ENCODE data around the gene CRKL. TPM values are rescaled to one million over a fixed set of nuclear protein-coding genes. Genes with fewer than 3 reads are reported as not detected.
"Not testable (repeated sequence)": the region's sequence is repeated elsewhere in the genome, so short reads cannot be mapped to it uniquely, and the experiment has no call there.

The CRKL gene
- total and polyA plus RNA-seq, 12 donors: 19.2 to 76.9 (median 54.4) TPM

- WGBS, 2 donors: 79 to 80% methylated on average over 3 of the region's 3 CpGs
- intact Hi-C loops (cut with DNase I): no loop called here
Observed at GRCh38 chr22:20906387-20906767, 10.8 kb upstream of the CRKL start.

GRCh38 chr22:20908717-20909116 lies 8.5 kb upstream of the CRKL start:
- intact Hi-C loops (cut with DNase I); H3K9me3 ChIP-seq; ATAC-seq; H3K27me3 ChIP-seq; H3K36me3 ChIP-seq; H3K27ac ChIP-seq; H3K4me3 ChIP-seq; DNase-seq: not testable (repeated sequence)
- WGBS, 2 donors: 92 to 96% methylated on average over 5 of the region's 5 CpGs
- peaks cover 0 to 14% (median 0%) of the 10 kb centered on the region in 9 donors for H3K4me1 ChIP-seq

More at GRCh38 chr22:20906387-20906767, 10.8 kb upstream of the CRKL start:
- Histone ChIP-seq H3K36me3 (no peaks in the 10 kb centered on the region), H3K27me3 (no peaks in the 10 kb centered on the region), H3K9me3 (no peaks in the 10 kb centered on the region), H3K4me1 (peaks cover 0 to 14% (median 0%) of the 10 kb centered on the region in 9 donors), H3K4me3 (no peak overlapping the region), H3K27ac (no peak overlapping the region)
- no peak for ATAC-seq
- TF ChIP-seq CTCF (IDR thresholded peaks at IDR 0.05): no peak
- DNase-seq: no peak

- Histone ChIP-seq H3K27me3 (no peaks in the 10 kb centered on the region), H3K36me3 (no peaks in the 10 kb centered on the region), H3K9me3 (no peaks in the 10 kb centered on the region), H3K4me3 (no peak overlapping the region), H3K4me1 (peaks cover 0 to 7% (median 0%) of the 10 kb centered on the region in 9 donors), H3K27ac (no peak overlapping the region)
- 82 to 91% methylated on average over 6 of the region's 6 CpGs for WGBS, 2 donors
- intact Hi-C loops (cut with DNase I): loop anchor here in 5 of 10 donors (10.0 kb wide), 5 partner anchors 45 to 105 kb away; partner anchors contain the start of genes LZTR1 (in 2 of the 5), AIFM3 (in 1 of the 5), P2RX6 (in 1 of the 5) and THAP7 (in 1 of the 5)
- ATAC-seq (no peak), DNase-seq (no peak)
- no peak for TF ChIP-seq CTCF (IDR thresholded peaks at IDR 0.05)
Observed at GRCh38 chr22:20909543-20910303, 7.5 kb upstream of the CRKL start.

- DNase-seq: no peak
- TF ChIP-seq CTCF (IDR thresholded peaks at IDR 0.05): no peak
- Histone ChIP-seq H3K36me3 (no peaks in the 10 kb centered on the region), H3K4me3 (no peak overlapping the region), H3K27me3 (no peaks in the 10 kb centered on the region), H3K4me1 (peaks cover 0 to 9% (median 4%) of the 10 kb centered on the region in 9 donors), H3K27ac (no peak overlapping the region), H3K9me3 (no peaks in the 10 kb centered on the region)
- 89 to 90% methylated on average over 6 of the region's 6 CpGs for WGBS, 2 donors
- intact Hi-C loops (cut with DNase I): loop anchor here in 5 of 10 donors (10.0 kb wide), 5 partner anchors 48 to 102 kb away; partner anchors contain the start of genes LZTR1 (in 2 of the 5), AIFM3 (in 1 of the 5), P2RX6 (in 1 of the 5) and THAP7 (in 1 of the 5)
- ATAC-seq: no peak
Observed at GRCh38 chr22:20912494-20912893, 4.7 kb upstream of the CRKL start.
